Vagina (tissue), 2 donors: ENCODE measurements around the gene PABPC3. TPM values are rescaled to one million over a fixed set of nuclear protein-coding genes. Genes with fewer than 3 reads are reported as not detected.

ENCODE experiments used
- DNase-seq, 2 donors: peaks; one replicate each; pipeline ENCODE4 v3.0.0-alpha.2; 2017; ENCODE audit errors: extremely low spot score in 2 of 2
- H3K27ac ChIP-seq: fragments of 200-600 bp; sonication (generic); one replicate; pipeline ENCODE4 v1.5.1; 2019
- H3K27me3 ChIP-seq: fragments of 200-600 bp; sonication (generic); one replicate; pipeline ENCODE4 v1.5.1; 2019
- H3K36me3 ChIP-seq, 2 donors: fragments of 200-600 bp; sonication (generic); one replicate each; pipeline ENCODE4 v1.5.1; 2017 to 2019
- H3K4me1 ChIP-seq: fragments of 200-600 bp; sonication (generic); one replicate; pipeline ENCODE4 v1.5.1; 2019
- H3K4me3 ChIP-seq, 2 donors: fragments of 200-600 bp; sonication (generic); 1 replicate in 1 of 2; 2 replicates in 1 of 2; pipeline ENCODE4 v1.5.1; 2016 to 2019
- H3K9me3 ChIP-seq: fragments of 200-600 bp; sonication (generic); one replicate; pipeline ENCODE4 v1.5.1; 2019
- POLR2A ChIP-seq, 2 donors: fragments of 450-650 bp; IDR thresholded peaks; one replicate each; pipeline ENCODE4 v1.6.1; 2017; ENCODE audit warnings: antibody characterized with exemption in 2 of 2, mild to moderate bottlenecking in 2 of 2, moderate library complexity in 2 of 2
- POLR2AphosphoS5 ChIP-seq, 2 donors: sonication (generic); formaldehyde crosslinking; IDR thresholded peaks; one replicate each; pipeline ENCODE4 v1.9.0; 2017; ENCODE audit warnings: antibody characterized with exemption in 2 of 2, mild to moderate bottlenecking in 2 of 2, low read depth in 1 of 2; ENCODE audit not compliant: insufficient read depth in 1 of 2
- intact Hi-C: fragments of 100-400 bp; cut with DNase I; formaldehyde crosslinking; loops from one replicate; pipeline ENCODE4 v1.15.1; 2023
- total RNA-seq: library from RNA; depleted of rRNA; stranded (reverse); fragments of >200 nt; gene quantifications from one replicate; pipeline ENCODE4 v1.2.3, GENCODE V29; 2016
- TF ChIP-seq, protein P1 (sequence below), 3 experiments: fragments of 450-650 bp in 2 of 3; fragments of 200-600 bp in 1 of 3; sonication (generic) in 1 of 3; IDR thresholded peaks; one replicate each; pipeline ENCODE4 v1.5.1; 2017 to 2019; ENCODE audit warnings: antibody characterized with exemption in 3 of 3, mild to moderate bottlenecking in 2 of 3, moderate library complexity in 2 of 3

PABPC3 gene
- total RNA-seq, 1 donor from 2014 or later: not detected

DNA sequence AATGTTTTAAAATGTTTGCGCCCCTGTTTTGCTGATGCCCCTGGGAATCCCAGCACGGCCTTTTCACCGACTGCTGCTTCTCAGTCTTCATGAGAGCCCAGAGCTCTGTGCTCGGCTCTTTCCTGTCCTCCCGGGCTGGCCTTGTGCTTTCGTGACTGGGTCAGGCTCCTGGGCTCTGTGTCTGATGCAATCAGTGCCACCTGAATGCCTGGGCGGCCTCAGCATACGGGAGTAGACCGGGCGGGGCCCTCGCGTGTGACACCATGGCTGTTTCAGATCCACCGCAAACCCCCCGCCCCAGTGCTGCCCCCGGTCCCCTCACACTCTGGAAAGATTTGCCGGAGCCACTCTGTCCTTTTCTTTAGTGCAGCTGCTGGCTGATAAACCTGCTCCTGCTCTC is 21.4 kb downstream of the PABPC3 start:
- intact Hi-C loops: no loop called here
- H3K36me3 ChIP-seq: no peaks in the 10 kb centered on the region
- H3K4me3 ChIP-seq: no peak overlapping the region
- H3K4me1 ChIP-seq: no peaks in the 10 kb centered on the region
- no peak for TF ChIP-seq POLR2AphosphoS5 (IDR thresholded peaks at IDR 0.05; ENCODE audit: insufficient read depth in 1 of 2, low read depth in 1 of 2)
- no peak for TF ChIP-seq POLR2A (IDR thresholded peaks at IDR 0.05)
- TF ChIP-seq, protein P1, sequence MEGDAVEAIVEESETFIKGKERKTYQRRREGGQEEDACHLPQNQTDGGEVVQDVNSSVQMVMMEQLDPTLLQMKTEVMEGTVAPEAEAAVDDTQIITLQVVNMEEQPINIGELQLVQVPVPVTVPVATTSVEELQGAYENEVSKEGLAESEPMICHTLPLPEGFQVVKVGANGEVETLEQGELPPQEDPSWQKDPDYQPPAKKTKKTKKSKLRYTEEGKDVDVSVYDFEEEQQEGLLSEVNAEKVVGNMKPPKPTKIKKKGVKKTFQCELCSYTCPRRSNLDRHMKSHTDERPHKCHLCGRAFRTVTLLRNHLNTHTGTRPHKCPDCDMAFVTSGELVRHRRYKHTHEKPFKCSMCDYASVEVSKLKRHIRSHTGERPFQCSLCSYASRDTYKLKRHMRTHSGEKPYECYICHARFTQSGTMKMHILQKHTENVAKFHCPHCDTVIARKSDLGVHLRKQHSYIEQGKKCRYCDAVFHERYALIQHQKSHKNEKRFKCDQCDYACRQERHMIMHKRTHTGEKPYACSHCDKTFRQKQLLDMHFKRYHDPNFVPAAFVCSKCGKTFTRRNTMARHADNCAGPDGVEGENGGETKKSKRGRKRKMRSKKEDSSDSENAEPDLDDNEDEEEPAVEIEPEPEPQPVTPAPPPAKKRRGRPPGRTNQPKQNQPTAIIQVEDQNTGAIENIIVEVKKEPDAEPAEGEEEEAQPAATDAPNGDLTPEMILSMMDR (IDR thresholded peaks at IDR 0.05): no peak
- no peak for DNase-seq
- no peaks in the 10 kb centered on the region for H3K27me3 ChIP-seq
- H3K9me3 ChIP-seq: no peaks in the 10 kb centered on the region
- no peak overlapping the region for H3K27ac ChIP-seq

DNA sequence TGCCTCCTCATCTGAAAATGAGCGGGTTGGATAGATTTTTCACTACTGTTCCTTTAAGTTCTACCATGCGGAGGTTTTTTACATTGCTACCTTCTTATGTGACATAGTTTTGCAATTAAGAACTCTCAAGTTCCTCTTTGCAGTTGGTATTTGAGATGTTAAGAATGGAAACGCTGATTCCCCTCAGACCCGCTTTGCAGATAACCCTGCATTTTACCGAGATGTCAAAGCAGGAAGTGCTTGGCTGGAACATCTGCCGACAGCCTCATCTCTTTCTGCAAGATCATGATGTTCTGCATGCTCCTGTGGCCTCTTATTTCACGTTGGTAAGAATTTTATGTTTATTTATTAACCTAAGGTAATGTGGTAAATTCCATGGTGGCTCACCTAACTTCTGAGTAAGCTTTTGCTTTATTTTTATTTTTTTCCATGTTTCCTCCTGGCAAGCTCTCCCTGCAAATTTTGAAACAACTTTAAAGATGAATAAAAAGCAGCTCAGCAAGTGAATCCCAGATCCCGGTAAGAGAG is 22.5 kb downstream of the PABPC3 start:
- TF ChIP-seq POLR2A (IDR thresholded peaks at IDR 0.05) (no peak), POLR2AphosphoS5 (IDR thresholded peaks at IDR 0.05; ENCODE audit: insufficient read depth in 1 of 2, low read depth in 1 of 2) (no peak)
- TF ChIP-seq, protein P1 (IDR thresholded peaks at IDR 0.05): no peak
- no peaks in the 10 kb centered on the region for H3K36me3 ChIP-seq
- H3K27ac ChIP-seq: no peak overlapping the region
- DNase-seq: no peak
- H3K4me3 ChIP-seq: no peak overlapping the region
- H3K4me1 ChIP-seq: no peaks in the 10 kb centered on the region
- no peaks in the 10 kb centered on the region for H3K9me3 ChIP-seq
- no peaks in the 10 kb centered on the region for H3K27me3 ChIP-seq
- intact Hi-C loops: no loop called here

DNA sequence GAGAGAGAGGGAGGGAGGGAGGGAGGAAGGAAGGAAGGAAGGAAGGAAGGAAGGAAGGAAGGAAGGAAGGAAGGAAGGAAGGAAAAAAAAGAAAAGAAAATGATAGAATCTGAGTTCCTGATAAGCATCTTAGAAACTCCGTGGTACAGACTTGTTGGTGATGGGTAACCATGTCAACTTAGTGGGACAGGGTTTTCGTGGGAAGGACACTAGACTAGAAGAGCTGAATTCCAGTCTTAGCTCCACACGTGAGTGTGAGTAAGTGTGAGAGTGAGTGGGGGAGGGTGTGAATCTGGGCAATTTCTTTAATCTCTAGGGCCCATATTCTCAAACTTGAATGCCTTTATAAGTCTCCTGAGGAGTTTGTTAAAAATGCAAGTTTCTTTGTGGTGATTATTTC is 35.0 kb downstream of the PABPC3 start:
- H3K36me3 ChIP-seq: no peaks in the 10 kb centered on the region
- no peaks in the 10 kb centered on the region for H3K9me3 ChIP-seq
- H3K4me1 ChIP-seq: no peaks in the 10 kb centered on the region
- no peak overlapping the region for H3K27ac ChIP-seq
- intact Hi-C loops: no loop called here
- DNase-seq: no peak
- TF ChIP-seq POLR2A (IDR thresholded peaks at IDR 0.05) (no peak), POLR2AphosphoS5 (IDR thresholded peaks at IDR 0.05; ENCODE audit: insufficient read depth in 1 of 2, low read depth in 1 of 2) (no peak)
- TF ChIP-seq, protein P1 (IDR thresholded peaks at IDR 0.05): no peak
- H3K27me3 ChIP-seq: no peaks in the 10 kb centered on the region
- no peak overlapping the region for H3K4me3 ChIP-seq

DNA sequence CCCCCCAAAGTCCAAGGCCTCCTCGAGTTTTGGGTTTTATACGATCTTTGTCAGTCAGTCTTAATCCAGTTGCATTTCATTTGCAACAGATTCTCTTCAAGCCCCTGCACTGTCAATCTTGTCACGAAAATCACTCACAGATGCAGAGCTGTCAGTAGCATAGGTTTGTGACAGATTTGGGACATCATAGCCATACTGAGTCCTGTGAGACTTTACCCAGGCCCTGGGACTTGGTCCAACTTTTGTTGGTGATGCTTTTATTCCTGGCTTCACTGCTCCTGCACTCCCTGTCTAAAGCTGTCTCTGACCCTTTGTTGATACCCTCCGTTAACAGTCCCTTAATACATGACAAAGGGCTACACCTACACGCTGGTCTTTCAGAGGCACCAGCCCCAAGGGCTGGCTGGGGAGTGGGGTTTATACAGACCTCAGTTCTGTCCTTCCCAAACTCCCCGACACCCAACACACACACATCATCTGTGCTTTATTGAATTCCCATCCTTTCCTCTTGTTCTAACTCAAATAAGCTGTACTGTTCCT is 36.0 kb downstream of the PABPC3 start:
- Histone ChIP-seq H3K27ac (no peak overlapping the region), H3K27me3 (no peaks in the 10 kb centered on the region), H3K4me1 (no peaks in the 10 kb centered on the region), H3K36me3 (no peaks in the 10 kb centered on the region), H3K4me3 (no peak overlapping the region), H3K9me3 (no peaks in the 10 kb centered on the region)
- TF ChIP-seq, protein P1 (IDR thresholded peaks at IDR 0.05): no peak
- TF ChIP-seq POLR2A (IDR thresholded peaks at IDR 0.05): no peak
- no peak for DNase-seq
- intact Hi-C loops: no loop called here

DNA sequence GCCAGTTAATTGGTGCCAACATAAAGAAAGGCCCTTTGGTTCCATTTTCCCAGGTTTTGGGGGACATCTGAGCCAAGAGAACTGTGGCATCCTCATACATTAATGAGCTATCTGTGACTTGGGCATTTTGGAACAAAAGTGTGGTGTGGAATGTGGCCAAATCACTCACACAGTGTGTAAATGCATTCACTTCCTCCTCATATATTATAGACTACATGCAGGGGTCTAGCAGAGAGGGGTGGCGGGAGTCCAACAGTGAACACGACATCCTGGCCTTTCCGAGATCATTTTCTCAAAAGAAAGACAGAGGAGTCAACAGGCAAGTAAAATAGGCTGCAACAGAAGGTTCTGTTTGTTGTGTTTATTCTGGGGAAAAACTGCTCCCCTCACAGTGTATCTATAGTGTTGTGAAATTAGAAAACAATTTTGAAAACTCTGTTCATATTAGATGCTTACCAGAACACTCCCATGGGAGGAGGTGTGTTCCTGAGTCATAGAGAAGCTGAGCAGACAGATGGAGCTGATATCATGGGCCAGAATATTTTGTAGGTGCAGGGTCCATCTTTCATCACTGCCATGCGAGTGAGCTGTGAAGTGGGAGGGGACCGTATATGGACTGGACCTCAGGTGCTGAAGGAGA is 36.9 kb downstream of the PABPC3 start:
- Histone ChIP-seq H3K27me3 (no peaks in the 10 kb centered on the region), H3K27ac (no peak overlapping the region), H3K4me3 (no peak overlapping the region), H3K9me3 (no peaks in the 10 kb centered on the region), H3K4me1 (no peaks in the 10 kb centered on the region), H3K36me3 (no peaks in the 10 kb centered on the region)
- intact Hi-C loops: no loop called here
- TF ChIP-seq, protein P1 (IDR thresholded peaks at IDR 0.05): no peak
- TF ChIP-seq POLR2A (IDR thresholded peaks at IDR 0.05) (no peak), POLR2AphosphoS5 (IDR thresholded peaks at IDR 0.05; ENCODE audit: insufficient read depth in 1 of 2, low read depth in 1 of 2) (no peak)
- no peak for DNase-seq
